ENCODE results near the gene SRPRA. TPM values are rescaled to one million over a fixed set of nuclear protein-coding genes. Genes with fewer than 3 reads are reported as not detected.

The SRPRA gene
- total and polyA plus RNA-seq, 2 donors (not counting 3 experiments of a cell fraction or from before 2014, with no cell fraction given) = 104 to 116 TPM

GRCh38 chr11:126262216-126262615, 6.5 kb downstream of the SRPRA start:
- Histone ChIP-seq H3K36me3 (ENCODE audit: control insufficient read depth in 2 of 2, extremely low read depth in 1 of 2, insufficient read depth in 2 of 2, low read length in 2 of 2) (peaks cover 41 to 43% of the 10 kb centered on the region in 2 experiments), H3K27me3 (ENCODE audit: control insufficient read depth in 2 of 2, insufficient read depth in 2 of 2, low read length in 2 of 2) (no peaks in the 10 kb centered on the region), H3K9me3 (replicated peaks; ENCODE audit: control insufficient read depth, insufficient read depth, low read length) (no peaks in the 10 kb centered on the region), H3K79me2 (ENCODE audit: control insufficient read depth, insufficient read depth, low read length) (peaks cover 7% of the 10 kb centered on the region), H3K4me3 (replicated peaks in 1 of 3; ENCODE audit: insufficient read depth in 1 of 3, low read depth in 1 of 3, low read length in 3 of 3) (no peak overlapping the region), H3K4me1 (ENCODE audit: control insufficient read depth, extremely low read depth, insufficient read depth, low read length) (no peaks in the 10 kb centered on the region), H4K20me1 (replicated peaks; ENCODE audit: control insufficient read depth, extremely low read depth, insufficient read depth, low read length) (no peaks in the 10 kb centered on the region), H3K27ac (ENCODE audit: insufficient read depth, low read depth, low read length) (no peak overlapping the region), H3K4me2 (ENCODE audit: insufficient read depth, low read length) (no peak overlapping the region), H3K9me1 (replicated peaks; ENCODE audit: control insufficient read depth, extremely low read depth, insufficient read depth, low read length) (peaks cover 3% of the 10 kb centered on the region), H3K9ac (replicated peaks; ENCODE audit: extremely low read depth, insufficient read depth, low read length) (no peak overlapping the region), H2AFZ (ENCODE audit: low read depth, low read length) (no peak overlapping the region)
- DNase-seq (ENCODE audit: low read depth, low spot score) (no peak), FAIRE-seq (no peak)
- no peak for TF ChIP-seq POLR2A (IDR thresholded peaks at IDR 0.05; ENCODE audit: low read depth, low read length)
- no peak for TF ChIP-seq JUN (IDR thresholded peaks at IDR 0.05; ENCODE audit: borderline replicate concordance, insufficient read depth, insufficient read length, low read depth)
- TF ChIP-seq, protein P1, sequence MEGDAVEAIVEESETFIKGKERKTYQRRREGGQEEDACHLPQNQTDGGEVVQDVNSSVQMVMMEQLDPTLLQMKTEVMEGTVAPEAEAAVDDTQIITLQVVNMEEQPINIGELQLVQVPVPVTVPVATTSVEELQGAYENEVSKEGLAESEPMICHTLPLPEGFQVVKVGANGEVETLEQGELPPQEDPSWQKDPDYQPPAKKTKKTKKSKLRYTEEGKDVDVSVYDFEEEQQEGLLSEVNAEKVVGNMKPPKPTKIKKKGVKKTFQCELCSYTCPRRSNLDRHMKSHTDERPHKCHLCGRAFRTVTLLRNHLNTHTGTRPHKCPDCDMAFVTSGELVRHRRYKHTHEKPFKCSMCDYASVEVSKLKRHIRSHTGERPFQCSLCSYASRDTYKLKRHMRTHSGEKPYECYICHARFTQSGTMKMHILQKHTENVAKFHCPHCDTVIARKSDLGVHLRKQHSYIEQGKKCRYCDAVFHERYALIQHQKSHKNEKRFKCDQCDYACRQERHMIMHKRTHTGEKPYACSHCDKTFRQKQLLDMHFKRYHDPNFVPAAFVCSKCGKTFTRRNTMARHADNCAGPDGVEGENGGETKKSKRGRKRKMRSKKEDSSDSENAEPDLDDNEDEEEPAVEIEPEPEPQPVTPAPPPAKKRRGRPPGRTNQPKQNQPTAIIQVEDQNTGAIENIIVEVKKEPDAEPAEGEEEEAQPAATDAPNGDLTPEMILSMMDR (IDR thresholded peaks at IDR 0.05; ENCODE audit: extremely low read depth in 1 of 2, insufficient read depth in 1 of 2, low read depth in 1 of 2, low read length in 2 of 2) = no peak
- TF ChIP-seq, protein P2, sequence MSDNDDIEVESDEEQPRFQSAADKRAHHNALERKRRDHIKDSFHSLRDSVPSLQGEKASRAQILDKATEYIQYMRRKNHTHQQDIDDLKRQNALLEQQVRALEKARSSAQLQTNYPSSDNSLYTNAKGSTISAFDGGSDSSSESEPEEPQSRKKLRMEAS (IDR thresholded peaks at IDR 0.05; ENCODE audit: insufficient read depth, insufficient read length) = no peak
- no peak for TF ChIP-seq MYC (IDR thresholded peaks at IDR 0.05; ENCODE audit: low read depth, low read length)
- TF ChIP-seq POLR2AphosphoS5 (IDR thresholded peaks at IDR 0.05; ENCODE audit: insufficient read depth, low read depth, low read length) = no peak
- TF ChIP-seq FOS (IDR thresholded peaks at IDR 0.05; ENCODE audit: borderline replicate concordance, insufficient read depth, low read length) = no peak
- TF ChIP-seq EZH2 (IDR thresholded peaks at IDR 0.05; ENCODE audit: borderline replicate concordance, low read depth, low read length, severe bottlenecking) = no peak
- TF ChIP-seq GATA2 (IDR thresholded peaks at IDR 0.05; ENCODE audit: insufficient read depth, insufficient read length, low read depth, low read length) = no peak
- POLR2A ChIA-PET = no interaction called here
- no TSS peak for BruUV-seq (replicated peaks)
- intact Hi-C loops (cut with micrococcal nuclease) (loop anchor here (10.0 kb wide), 1 partner anchor 337 kb away; no protein-coding TSS in a partner anchor), dilution Hi-C loops (cut with MboI; ENCODE audit: extremely low pct_ligation_motif_present, low sequenced_read_pairs) (no loop called here)
- CTCF ChIA-PET = interaction anchor here (1.3 kb wide), 1 partner anchor 34 kb away, joined by 4 read pairs; no protein-coding TSS in a partner anchor
